Activated naive CD4-positive, alpha-beta T cell treated with anti-CD3 and anti-CD28 coated beads, Interleukin-2, amount 50 U/mL, for 24 hours (primary cell): ENCODE data around the gene TAF12.
A peak's percentile ranks its signal among the peaks of the same experiment; 100 is the strongest.
"Not testable (repeated sequence)": the region's sequence is repeated elsewhere in the genome, so short reads cannot be mapped to it uniquely, and the experiment has no call there.

Source experiments
- H3K27ac Mint-ChIP-seq: one replicate; pipeline ENCODE4 v1.8.0; 2021; ENCODE audit warnings: mild to moderate bottlenecking, mixed read lengths
- H3K27me3 Mint-ChIP-seq: one replicate; pipeline ENCODE4 v1.8.0; 2021; ENCODE audit warnings: mixed read lengths
- H3K36me3 Mint-ChIP-seq: one replicate; pipeline ENCODE4 v1.8.0; 2021; ENCODE audit warnings: mixed read lengths
- H3K4me1 Mint-ChIP-seq: one replicate; pipeline ENCODE4 v1.8.0; 2021; ENCODE audit warnings: mixed read lengths
- H3K4me3 Mint-ChIP-seq: one replicate; pipeline ENCODE4 v1.8.0; 2021; ENCODE audit warnings: mild to moderate bottlenecking, mixed read lengths
- H3K9me3 Mint-ChIP-seq: one replicate; pipeline ENCODE4 v1.8.0; 2021; ENCODE audit warnings: mixed read lengths

Gene TAF12

DNA sequence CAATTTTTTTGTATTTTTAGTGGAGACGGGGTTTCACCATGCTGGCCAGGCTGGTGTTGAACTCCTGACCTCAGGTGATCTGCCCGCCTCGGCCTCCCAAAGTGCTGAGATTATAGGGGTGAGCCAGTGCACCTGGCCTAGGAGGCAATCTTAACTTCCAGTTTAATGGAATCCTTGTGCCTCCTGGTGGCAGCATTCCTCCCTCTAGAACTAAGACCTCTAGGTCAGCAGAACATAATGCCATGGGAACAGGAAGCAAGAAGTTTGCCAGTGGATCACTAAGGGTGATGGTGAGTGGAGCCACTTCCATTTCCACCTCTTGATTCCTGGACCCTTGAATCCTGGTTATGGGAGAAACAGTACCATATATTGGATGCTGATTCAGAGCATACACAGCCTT, 11.0 kb upstream of the TAF12 start:
- not testable (repeated sequence) for H3K4me3 Mint-ChIP-seq, H3K4me1 Mint-ChIP-seq, H3K27me3 Mint-ChIP-seq, H3K36me3 Mint-ChIP-seq, H3K27ac Mint-ChIP-seq, H3K9me3 Mint-ChIP-seq

- H3K9me3 Mint-ChIP-seq, H3K27me3 Mint-ChIP-seq, H3K27ac Mint-ChIP-seq, H3K36me3 Mint-ChIP-seq, H3K4me1 Mint-ChIP-seq, H3K4me3 Mint-ChIP-seq: not testable (repeated sequence)
These were observed 10.2 kb upstream of the TAF12 start for GRCh38 chr1:28653063-28653462.

DNA sequence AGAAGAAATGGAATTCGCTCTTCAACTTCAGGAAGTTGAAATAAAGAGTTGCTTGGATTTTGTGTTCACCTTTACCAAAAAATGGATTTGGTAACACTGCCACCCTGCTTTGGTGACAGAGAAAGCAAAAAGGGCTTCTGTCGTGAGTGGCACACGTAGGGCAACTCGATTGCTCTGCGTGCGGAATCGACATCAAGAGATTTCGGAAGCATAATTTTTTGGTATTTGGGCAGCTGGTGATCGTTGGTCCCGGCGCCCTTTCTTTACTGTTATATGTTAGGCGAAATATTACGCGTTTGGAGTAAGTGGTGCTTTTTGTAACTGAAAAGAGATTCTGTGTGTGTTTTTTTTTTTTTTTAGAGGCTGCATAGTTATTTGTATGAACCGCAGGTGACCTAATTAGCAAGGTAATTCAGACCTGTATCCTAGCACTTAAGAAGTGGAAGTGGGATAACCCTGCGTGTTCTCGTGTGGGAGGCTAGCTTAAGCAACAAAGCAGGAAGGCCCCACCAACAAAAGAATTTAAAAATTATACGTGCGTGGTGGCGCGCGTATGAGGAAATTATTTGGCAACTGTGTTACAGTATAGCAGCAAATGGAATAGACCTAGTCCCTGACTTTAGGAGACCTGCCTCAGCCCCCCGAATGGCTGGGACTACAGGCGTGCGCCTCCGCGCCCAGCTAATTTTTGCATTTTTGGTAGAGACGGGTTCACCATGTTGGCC, 5.8 kb upstream of the TAF12 start, which contains the start of gene RNU11:
Gene RNU11, plus strand, starts transcription at position 127 of the 725 bp plus-strand sequence.
- Mint-ChIP-seq H3K27me3 (no peaks in the 10 kb centered on the region), H3K9me3 (no peaks in the 10 kb centered on the region), H3K27ac (peak within 1 kb of the TSS; percentile 95), H3K4me3 (peak within 1 kb of the TSS; percentile 89), H3K4me1 (peaks cover 24% of the 10 kb centered on the region), H3K36me3 (no peaks in the 10 kb centered on the region)

GRCh38 chr1:28648008-28648473, 5.2 kb upstream of the TAF12 start:
- H3K27ac Mint-ChIP-seq = peak overlapping the region; percentile 95
- H3K9me3 Mint-ChIP-seq = no peaks in the 10 kb centered on the region
- H3K27me3 Mint-ChIP-seq = no peaks in the 10 kb centered on the region
- H3K4me3 Mint-ChIP-seq = peak overlapping the region; percentile 89
- H3K4me1 Mint-ChIP-seq = peaks cover 27% of the 10 kb centered on the region
- peaks cover 2% of the 10 kb centered on the region for H3K36me3 Mint-ChIP-seq

GRCh38 chr1:28646040-28646439, 3.2 kb upstream of the TAF12 start:
- H3K4me3 Mint-ChIP-seq = no peak overlapping the region
- peaks cover 2% of the 10 kb centered on the region for H3K36me3 Mint-ChIP-seq
- peak overlapping the region; percentile 77 for H3K27ac Mint-ChIP-seq
- H3K27me3 Mint-ChIP-seq = no peaks in the 10 kb centered on the region
- no peaks in the 10 kb centered on the region for H3K9me3 Mint-ChIP-seq
- peaks cover 41% of the 10 kb centered on the region for H3K4me1 Mint-ChIP-seq

DNA sequence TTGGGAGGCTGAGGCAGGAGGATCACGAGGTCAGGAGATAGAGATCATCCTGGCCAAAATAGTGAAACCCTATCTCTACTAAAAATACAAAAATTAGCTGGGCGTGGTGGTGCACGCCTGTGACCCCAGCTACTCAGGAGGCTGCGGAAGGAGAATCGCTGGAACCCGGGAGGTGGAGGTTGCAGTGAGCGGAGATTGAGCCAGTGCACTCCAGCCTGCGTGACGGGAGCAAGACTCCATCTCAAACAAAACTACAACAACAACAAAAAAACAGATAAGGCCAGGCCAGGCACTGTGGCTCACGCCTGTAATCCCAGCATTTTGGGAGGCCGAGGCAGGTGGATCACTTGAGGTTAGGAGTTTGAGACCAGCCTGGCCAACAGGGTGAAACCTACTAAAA, 2.5 kb upstream of the TAF12 start:
- H3K36me3 Mint-ChIP-seq, H3K4me3 Mint-ChIP-seq, H3K9me3 Mint-ChIP-seq, H3K27me3 Mint-ChIP-seq: not testable (repeated sequence)
- Mint-ChIP-seq H3K27ac (peak overlapping the region; percentile 30), H3K4me1 (peaks cover 47% of the 10 kb centered on the region)

DNA sequence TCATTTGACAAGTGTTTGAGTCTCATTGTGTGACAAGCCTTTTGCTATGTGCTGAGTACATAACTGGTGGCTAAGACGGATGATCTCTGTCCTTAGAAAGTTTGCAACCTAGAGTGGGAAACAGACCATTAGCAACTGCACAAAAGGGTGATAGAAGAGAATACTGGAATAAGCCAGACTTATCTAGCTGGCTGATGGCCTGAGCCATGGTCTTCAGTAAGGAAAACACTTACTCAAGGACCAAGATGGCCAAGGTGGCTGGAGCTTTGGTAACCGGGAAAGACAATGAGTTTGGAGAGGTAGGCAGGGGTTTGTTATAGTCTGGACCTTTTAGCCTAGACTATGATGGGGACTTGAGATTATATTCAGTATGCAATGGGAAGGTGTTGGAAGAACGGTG, 1.6 kb upstream of the TAF12 start:
- Mint-ChIP-seq H3K27me3 (no peaks in the 10 kb centered on the region), H3K9me3 (no peaks in the 10 kb centered on the region), H3K4me1 (peaks cover 54% of the 10 kb centered on the region), H3K27ac (peak overlapping the region; percentile 100), H3K4me3 (peak overlapping the region; percentile 100), H3K36me3 (peaks cover 2% of the 10 kb centered on the region)

- H3K27me3 Mint-ChIP-seq = no peaks in the 10 kb centered on the region
These were observed 616 bp downstream of the TAF12 start for GRCh38 chr1:28642056-28642846.

GRCh38 chr1:28640766-28641165, 2.1 kb downstream of the TAF12 start:
- no peaks in the 10 kb centered on the region for H3K27me3 Mint-ChIP-seq
- H3K9me3 Mint-ChIP-seq = no peaks in the 10 kb centered on the region
- H3K36me3 Mint-ChIP-seq = peaks cover 2% of the 10 kb centered on the region
- H3K4me1 Mint-ChIP-seq = peaks cover 55% of the 10 kb centered on the region
- H3K27ac Mint-ChIP-seq = no peak overlapping the region
- H3K4me3 Mint-ChIP-seq = peak overlapping the region; percentile 100

More at GRCh38 chr1:28642056-28642846, 616 bp downstream of the TAF12 start:
- Mint-ChIP-seq H3K4me1 (peaks cover 48% of the 10 kb centered on the region), H3K4me3 (peak overlapping the region; percentile 100), H3K36me3 (peaks cover 2% of the 10 kb centered on the region), H3K9me3 (no peaks in the 10 kb centered on the region), H3K27ac (peak overlapping the region; percentile 100)

DNA sequence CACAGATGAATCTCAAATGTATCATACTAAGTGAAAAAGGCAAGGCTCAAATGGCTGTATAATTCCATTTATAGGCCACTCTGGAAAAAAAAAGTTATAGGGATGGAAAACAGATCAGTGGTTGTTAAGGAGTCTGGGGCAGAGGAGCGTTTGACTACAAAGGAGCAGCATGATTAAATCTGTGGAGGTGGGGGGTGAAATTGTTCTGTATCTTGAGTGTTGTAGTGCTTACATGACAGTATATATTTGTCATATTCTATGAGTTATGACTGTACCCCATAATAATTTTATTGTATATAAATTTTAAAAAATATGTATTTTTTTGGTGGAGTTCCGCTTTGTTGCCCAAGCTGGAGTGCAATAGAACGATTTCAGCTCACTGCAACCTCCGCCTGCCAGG, 10.3 kb downstream of the TAF12 start:
- H3K27me3 Mint-ChIP-seq = no peaks in the 10 kb centered on the region
- peaks cover 3% of the 10 kb centered on the region for H3K36me3 Mint-ChIP-seq
- H3K27ac Mint-ChIP-seq = peak overlapping the region; percentile 30
- peaks cover 27% of the 10 kb centered on the region for H3K4me1 Mint-ChIP-seq
- no peaks in the 10 kb centered on the region for H3K9me3 Mint-ChIP-seq
- no peak overlapping the region for H3K4me3 Mint-ChIP-seq

DNA sequence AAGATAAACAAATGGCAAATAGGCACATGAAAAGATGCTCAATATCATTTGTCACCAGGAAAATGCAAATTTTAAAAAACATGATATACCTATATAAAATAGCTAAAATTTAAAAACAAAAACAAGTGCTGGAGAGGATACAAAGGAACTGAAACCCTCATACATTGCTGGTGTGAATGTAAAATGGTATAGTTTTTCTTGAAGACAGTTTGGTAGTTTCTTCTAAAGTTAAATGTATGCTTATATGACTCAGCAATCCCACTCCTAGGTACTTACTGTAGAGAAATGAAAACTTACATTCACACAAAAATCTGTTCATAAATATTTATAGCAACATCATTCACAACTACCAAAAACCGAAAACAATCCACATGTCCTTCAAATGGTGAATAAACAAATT, 11.2 kb downstream of the TAF12 start:
- no peaks in the 10 kb centered on the region for H3K27me3 Mint-ChIP-seq
- no peak overlapping the region for H3K27ac Mint-ChIP-seq
- peaks cover 23% of the 10 kb centered on the region for H3K4me1 Mint-ChIP-seq
- H3K4me3 Mint-ChIP-seq = no peak overlapping the region
- H3K36me3 Mint-ChIP-seq = peaks cover 3% of the 10 kb centered on the region
- H3K9me3 Mint-ChIP-seq = no peaks in the 10 kb centered on the region

DNA sequence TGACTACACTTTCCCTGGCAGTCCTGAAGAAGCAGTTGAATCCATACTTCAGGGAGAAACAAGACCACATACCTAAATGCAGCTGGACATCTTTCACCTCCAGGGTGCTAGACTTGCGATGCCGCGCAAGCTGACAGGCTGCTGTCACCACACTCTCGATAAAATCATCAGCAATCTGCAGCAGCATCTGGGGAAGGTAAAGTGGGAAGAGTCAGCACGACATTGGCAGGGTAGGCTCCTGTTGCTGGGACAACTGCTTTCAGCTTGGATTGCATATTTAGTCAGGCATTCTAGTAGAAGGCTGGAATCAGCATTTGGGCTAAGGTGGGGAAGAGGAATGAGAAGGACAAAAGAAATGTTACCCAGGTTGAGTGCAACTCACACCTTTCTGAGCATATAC, 29.7 kb downstream of the TAF12 start:
- Mint-ChIP-seq H3K4me1 (no peaks in the 10 kb centered on the region), H3K27me3 (no peaks in the 10 kb centered on the region), H3K36me3 (peaks cover 11% of the 10 kb centered on the region), H3K27ac (no peak overlapping the region), H3K9me3 (no peaks in the 10 kb centered on the region), H3K4me3 (no peak overlapping the region)

- H3K36me3 Mint-ChIP-seq = peaks cover 9% of the 10 kb centered on the region
- H3K27ac Mint-ChIP-seq = no peak overlapping the region
- no peaks in the 10 kb centered on the region for H3K4me1 Mint-ChIP-seq
- no peak overlapping the region for H3K4me3 Mint-ChIP-seq
- no peaks in the 10 kb centered on the region for H3K27me3 Mint-ChIP-seq
- no peaks in the 10 kb centered on the region for H3K9me3 Mint-ChIP-seq
These were observed 36.1 kb downstream of the TAF12 start for GRCh38 chr1:28606771-28607170.

DNA sequence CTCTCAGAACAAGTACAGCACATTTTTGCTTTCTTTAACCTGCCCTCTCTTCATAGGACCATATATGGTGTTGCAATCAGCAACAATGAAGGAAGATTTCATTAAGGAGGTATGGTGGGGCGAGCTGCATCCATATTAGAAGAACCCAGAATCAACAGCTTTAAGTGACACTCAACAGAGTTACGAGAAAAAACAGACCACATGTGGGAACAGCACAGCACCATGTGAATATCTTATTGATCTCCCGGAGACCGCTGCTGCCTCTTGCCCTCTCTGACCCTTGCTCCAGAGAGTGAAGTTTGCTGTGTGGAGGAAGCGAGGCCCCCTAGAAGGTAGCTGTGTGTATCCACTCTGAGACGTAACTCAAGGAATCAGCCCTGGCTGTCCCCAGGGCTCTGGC, 37.9 kb downstream of the TAF12 start:
- H3K36me3 Mint-ChIP-seq = peaks cover 8% of the 10 kb centered on the region
- H3K9me3 Mint-ChIP-seq = no peaks in the 10 kb centered on the region
- no peaks in the 10 kb centered on the region for H3K4me1 Mint-ChIP-seq
- H3K27ac Mint-ChIP-seq = no peak overlapping the region
- no peak overlapping the region for H3K4me3 Mint-ChIP-seq
- H3K27me3 Mint-ChIP-seq = no peaks in the 10 kb centered on the region

GRCh38 chr1:28604411-28604810, 38.5 kb downstream of the TAF12 start:
- Mint-ChIP-seq H3K36me3 (peaks cover 6% of the 10 kb centered on the region), H3K4me1 (no peaks in the 10 kb centered on the region), H3K9me3 (no peaks in the 10 kb centered on the region), H3K4me3 (no peak overlapping the region), H3K27me3 (no peaks in the 10 kb centered on the region), H3K27ac (no peak overlapping the region)
